Hypothalamus (tissue), 51 donors: Measurements from ENCODE around the gene MED26.
A peak's percentile ranks its signal among the peaks of the same experiment; 100 is the strongest.

Experiments used
- DNase-seq, 51 donors: peaks; one replicate each; lab custom pipeline; 2025; lab: John Stamatoyannopoulos, UW

MED26 gene

GRCh38 chr19:16593181-16593580 lies 34.8 kb downstream of the MED26 start:
- DNase-seq, result no peak

GRCh38 chr19:16591803-16592556 lies 36.0 kb downstream of the MED26 start:
- no peak for DNase-seq

DNA sequence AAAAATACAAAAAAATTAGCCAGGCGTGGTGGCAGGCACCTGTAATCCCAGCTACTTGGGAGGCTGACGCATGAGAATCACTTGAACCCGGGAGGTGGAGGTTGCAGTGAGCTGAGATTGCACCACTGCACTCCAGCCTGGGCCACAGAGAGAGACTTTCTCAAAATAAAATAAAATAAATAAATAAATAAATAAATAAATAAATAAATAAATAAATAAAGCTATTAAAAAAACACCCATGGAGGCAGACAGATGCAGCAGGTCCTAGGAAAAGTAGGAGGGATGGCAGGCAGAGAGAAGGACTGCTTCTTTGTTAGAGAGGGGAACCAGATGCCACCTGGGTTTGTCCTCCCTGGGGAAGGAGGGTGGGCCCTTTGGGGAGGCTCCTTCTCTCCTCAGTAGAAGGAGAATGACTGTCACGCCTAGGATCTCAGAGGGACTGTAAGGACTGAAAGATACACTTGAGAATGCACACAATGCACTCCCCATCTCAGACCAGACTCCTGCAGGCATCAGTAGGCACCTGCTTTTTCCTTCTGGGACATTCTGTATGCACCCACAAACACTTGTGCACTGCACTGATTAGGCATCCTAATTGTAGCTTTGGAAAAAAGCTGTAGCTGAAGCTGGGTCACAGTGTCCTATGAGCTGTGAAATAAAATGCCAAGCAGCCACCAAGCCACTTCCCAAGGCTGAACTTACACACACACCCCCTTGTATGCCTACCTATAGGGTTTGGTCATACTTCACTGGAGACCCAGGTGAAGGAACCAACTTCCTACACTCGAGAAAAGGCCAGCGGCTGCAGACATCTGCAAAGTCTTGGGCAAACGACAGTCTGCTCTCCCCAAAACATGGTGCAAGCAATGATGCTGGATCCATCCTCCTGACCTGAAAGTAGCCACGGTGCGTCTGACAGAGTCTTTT lies 36.9 kb downstream of the MED26 start:
- no peak for DNase-seq

DNA sequence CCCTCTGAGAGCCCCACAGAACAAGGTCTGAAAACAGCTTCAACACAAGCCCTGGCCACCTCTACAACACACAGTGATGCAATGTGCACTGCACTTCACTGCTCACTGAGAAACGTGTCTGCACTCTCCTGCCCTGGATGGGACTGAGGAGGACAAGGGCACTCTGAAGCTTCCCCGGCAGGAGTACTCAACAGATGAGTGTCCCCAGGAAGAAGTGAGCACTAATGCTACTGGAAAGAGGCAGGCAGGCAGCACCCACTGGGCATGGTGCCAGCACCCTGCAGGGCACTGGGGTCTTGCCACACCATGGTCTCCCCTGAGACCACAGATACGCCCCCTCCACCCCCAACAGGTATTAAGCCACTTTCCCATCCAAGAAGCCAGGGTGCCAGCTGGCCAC lies 38.1 kb downstream of the MED26 start:
- DNase-seq, result no peak

- DNase-seq, result peak in 1 of 51 donors; percentile 16
Measured at GRCh38 chr19:16588824-16589577, 39.0 kb downstream of the MED26 start.

DNA sequence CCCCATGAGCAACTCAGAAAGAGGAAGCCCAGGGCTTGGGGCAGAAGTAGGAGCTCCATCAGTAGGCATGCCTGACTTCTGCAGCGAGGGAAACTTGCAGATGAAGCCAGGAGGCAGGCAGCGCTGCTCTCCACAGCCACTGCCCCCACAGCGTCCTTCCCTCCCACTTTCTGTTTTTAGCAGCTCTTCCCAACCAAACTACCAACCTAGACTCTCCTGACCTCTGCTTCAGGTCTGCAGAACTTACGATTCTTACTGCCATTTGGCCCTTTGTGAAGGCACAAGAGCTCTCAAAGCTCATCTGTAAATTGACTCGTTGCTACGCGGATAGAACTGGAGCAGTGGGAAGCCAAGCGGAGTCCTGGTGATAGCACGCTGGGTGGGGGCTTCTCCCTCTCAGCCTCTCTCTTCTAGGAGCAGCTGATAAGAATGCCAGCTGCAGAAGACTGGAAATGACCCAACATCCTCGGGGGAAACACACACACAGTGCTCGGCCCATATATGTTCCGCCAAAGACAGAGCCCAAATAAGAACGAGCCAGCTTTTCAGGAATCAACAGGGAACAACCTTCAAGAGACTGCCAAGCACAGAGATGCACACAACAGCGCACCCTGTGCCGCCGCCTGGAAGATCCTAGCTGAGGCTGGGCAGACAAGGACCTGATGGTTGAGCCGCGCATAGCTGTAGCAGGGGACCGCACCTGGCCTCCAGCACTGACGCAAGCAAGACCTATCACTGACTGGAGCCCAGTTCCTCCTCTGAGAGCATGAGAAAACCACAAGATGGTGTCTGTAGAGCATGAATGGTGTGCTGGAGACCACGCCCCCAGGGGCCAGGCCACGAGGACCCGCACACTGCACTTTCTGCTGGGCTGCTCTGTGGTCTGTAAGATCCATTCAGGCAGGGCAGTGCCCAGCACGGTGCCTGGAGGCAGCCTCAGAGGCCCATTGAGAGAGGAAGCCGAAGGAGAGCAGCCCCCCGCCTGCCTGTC lies 39.9 kb downstream of the MED26 start:
- DNase-seq, result peak in 28 of 51 donors; percentile 15 to 59 (median 30)

- peak in 10 of 51 donors; percentile 12 to 77 (median 24) for DNase-seq
Measured at GRCh38 chr19:16586991-16587832, 40.8 kb downstream of the MED26 start.

DNA sequence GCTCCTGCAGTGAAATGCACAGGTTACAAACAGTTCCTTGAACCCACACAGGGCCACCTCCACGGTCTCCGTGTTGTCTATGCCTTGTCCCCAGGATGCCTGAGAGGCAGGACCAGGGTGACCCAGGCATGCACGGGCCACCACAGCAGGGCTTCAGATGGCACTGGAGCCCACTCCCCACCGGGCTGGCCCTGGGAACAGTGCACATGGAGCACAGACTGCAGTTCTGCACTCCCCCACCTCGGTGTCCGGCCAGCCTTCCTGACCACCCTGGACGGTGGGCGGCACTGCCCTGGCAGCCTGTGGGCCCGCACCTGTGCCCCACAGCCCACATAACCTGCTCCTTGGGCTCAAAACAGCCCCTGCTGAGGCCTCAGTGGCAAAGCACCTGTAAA lies 41.5 kb downstream of the MED26 start:
- DNase-seq, result no peak

- no peak for DNase-seq
Measured at GRCh38 chr19:16585808-16586476, 42.1 kb downstream of the MED26 start.

GRCh38 chr19:16585094-16585801 lies 42.8 kb downstream of the MED26 start:
- no peak for DNase-seq

GRCh38 chr19:16584248-16585093 lies 43.5 kb downstream of the MED26 start:
- peak in 47 of 51 donors; percentile 7 to 82 (median 62) for DNase-seq

GRCh38 chr19:16582486-16583261 lies 45.3 kb downstream of the MED26 start:
- no peak for DNase-seq

- DNase-seq, result no peak
Measured at GRCh38 chr19:16581971-16582343, 46.0 kb downstream of the MED26 start.

DNA sequence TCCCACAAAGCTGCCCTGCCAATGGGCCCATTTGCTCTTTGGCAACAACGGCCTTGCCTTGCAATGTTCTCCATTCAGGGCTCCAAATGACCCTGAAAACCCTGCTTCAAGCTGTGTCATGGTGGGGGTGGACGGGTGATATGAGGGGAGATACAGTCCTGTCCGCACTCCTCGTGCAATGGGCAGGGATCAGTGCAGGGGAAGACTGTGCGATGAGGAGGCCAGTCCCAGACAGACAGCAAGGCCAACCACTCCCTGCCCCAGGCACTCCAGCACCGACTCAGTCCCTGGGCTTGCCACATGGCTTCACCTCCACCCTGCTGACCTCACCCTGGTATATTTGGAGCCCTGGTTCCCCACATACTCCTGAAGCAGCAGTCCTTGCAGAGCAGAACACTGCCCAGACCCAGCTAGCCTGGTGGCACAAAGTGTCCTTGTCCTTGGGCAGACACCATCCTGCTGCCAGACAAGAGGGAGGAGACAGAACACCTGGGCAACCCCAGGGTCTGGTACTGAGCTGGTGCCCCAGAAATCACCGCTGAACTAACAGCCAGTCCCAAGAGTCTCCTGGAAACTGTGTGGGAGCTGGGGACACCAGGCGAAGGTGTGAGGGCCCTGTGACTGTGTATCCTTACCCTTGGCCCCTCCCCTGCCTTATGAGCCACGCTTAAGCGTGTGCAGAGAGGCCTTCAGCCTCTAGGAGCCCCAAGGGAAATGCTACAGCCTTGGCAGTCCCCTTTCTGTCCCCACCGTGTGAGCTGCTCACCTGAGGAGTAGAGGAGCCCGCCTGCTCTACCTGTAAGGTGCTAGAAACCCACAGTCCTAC lies 46.6 kb downstream of the MED26 start:
- DNase-seq, result no peak

DNA sequence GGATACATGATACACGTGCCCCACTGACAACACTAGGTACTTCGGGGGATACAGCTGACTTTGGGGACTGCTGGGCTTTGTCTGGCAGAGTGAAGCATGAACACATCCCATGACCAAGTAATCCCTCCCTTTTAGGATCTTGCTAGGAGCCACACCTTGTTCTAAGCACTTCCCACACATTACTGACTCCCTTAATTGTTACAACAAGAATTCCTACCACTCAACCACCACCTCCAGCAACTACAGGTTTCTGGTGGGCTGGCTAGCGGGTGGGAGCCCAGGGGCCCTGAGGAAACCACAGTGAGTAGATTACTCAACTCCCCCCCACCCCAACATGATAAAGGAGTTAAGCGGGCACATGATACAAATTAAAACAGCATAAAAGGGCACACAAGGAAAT lies 48.6 kb downstream of the MED26 start:
- DNase-seq, result peak in 1 of 51 donors; percentile 10
